ENCODE results near the gene KDM1B.
"Not testable (repeated sequence)": the region's sequence is repeated elsewhere in the genome, so short reads cannot be mapped to it uniquely, and the experiment has no call there.

The KDM1B gene

DNA sequence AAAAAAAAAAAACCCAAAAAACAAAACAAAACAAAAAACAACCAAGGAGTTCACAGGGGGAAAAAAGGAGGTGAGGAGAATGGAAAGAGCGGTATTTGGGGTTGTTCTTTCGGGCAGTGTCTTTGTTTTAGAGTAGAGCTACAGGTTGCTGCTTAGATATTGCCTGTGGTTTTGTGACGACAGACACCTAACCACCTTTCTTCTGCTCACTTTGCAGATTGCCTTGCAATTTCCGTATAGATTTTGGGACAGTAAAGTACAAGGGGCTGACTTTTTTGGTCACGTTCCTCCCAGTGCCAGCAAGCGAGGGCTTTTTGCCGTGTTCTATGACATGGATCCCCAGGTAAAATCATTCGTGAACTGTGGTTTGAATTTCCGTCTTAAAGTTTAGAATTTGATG, 58.2 kb downstream of the KDM1B start:
- Histone ChIP-seq H3K4me1 (ENCODE audit: insufficient read depth, low read length) (no peaks in the 10 kb centered on the region), H3K27me3 (ENCODE audit: insufficient read depth, low read length) (no peaks in the 10 kb centered on the region), H3K27ac (ENCODE audit: low read depth, low read length) (no peak overlapping the region), H3K4me3 (ENCODE audit: low read length) (no peak overlapping the region), H3K9me3 (ENCODE audit: insufficient read depth, low read depth, low read length) (no peaks in the 10 kb centered on the region), H3K9ac (ENCODE audit: low read depth, low read length) (no peak overlapping the region), H3K36me3 (ENCODE audit: insufficient read depth, low read length) (peaks cover 19% of the 10 kb centered on the region)
- WGBS: 80% methylated on average over 9 of the region's 9 CpGs

DNA sequence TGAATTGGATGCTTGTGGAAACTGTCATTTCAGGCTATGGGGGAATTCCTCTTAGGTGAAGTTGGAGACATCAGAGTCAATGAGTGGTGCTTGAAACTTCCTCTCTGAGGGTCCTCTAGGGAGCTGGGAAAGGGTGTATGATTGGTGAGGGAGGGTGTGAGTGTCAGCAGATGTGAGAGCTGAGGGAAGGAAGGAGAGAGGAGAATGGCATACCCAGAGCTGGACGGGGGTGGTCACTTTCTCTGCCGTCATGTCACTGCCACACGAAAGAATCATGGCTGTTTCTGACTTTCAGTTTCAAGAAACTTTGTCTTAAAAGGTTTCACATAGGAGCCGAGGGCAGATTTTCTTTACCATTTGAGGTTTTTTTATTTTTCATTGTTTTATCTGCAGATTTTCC, 58.8 kb downstream of the KDM1B start:
- Histone ChIP-seq H3K9me3 (ENCODE audit: insufficient read depth, low read depth, low read length) (no peaks in the 10 kb centered on the region), H3K27me3 (ENCODE audit: insufficient read depth, low read length) (no peaks in the 10 kb centered on the region), H3K27ac (ENCODE audit: low read depth, low read length) (no peak overlapping the region), H3K4me1 (ENCODE audit: insufficient read depth, low read length) (no peaks in the 10 kb centered on the region), H3K4me3 (ENCODE audit: low read length) (no peak overlapping the region), H3K36me3 (ENCODE audit: insufficient read depth, low read length) (peaks cover 17% of the 10 kb centered on the region), H3K9ac (ENCODE audit: low read depth, low read length) (no peak overlapping the region)
- 92% methylated on average over 4 of the region's 4 CpGs for WGBS

DNA sequence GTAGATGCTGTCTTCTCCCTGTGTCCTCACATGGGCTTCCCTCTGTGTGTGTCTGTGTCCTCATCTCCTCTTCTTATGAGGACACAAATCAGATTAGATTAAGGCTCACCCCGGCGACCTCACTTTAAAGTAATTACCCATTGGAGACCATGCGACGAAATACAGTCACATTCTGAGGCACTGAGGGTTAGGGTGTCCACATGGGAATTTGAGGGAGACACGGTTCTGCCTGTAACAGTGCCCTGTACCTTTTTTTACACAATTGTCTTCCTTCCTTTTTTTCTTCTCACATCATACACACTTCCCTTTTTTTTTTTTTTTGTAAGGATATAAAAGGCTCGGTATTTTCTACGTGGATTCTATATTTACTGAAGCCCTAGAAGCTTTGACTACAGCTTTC, 60.2 kb downstream of the KDM1B start:
- WGBS: 96% methylated on average over 7 of the region's 7 CpGs
- Histone ChIP-seq H3K9ac (ENCODE audit: low read depth, low read length) (no peak overlapping the region), H3K9me3 (ENCODE audit: insufficient read depth, low read depth, low read length) (no peaks in the 10 kb centered on the region), H3K4me3 (ENCODE audit: low read length) (no peak overlapping the region), H3K4me1 (ENCODE audit: insufficient read depth, low read length) (no peaks in the 10 kb centered on the region), H3K36me3 (ENCODE audit: insufficient read depth, low read length) (peaks cover 13% of the 10 kb centered on the region), H3K27me3 (ENCODE audit: insufficient read depth, low read length) (no peaks in the 10 kb centered on the region), H3K27ac (ENCODE audit: low read depth, low read length) (no peak overlapping the region)

DNA sequence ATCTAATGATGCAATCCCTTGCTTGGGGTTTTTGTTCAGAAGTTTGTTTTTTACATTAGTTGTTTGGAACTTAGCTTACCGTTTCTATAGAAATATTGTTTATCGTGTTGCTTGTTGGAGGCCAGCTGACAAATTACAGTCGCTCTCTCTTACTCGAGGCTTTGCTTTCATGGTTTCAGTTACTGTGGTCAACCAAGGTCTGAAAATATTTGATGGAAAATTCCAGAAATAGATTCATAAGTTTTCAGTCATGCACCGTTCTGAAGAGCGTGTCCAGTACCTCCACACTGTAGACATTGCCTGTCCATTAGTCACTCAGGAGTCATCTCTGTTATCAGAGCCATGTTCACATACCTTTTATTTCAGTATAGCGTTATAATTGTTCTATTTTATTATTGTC, 61.2 kb downstream of the KDM1B start:
- no peak overlapping the region for H3K4me3 ChIP-seq (ENCODE audit: low read length)
- H3K27ac ChIP-seq (ENCODE audit: low read depth, low read length): no peak overlapping the region
- H3K27me3 ChIP-seq (ENCODE audit: insufficient read depth, low read length): no peaks in the 10 kb centered on the region
- H3K9me3 ChIP-seq (ENCODE audit: insufficient read depth, low read depth, low read length): no peaks in the 10 kb centered on the region
- 98% methylated on average over 6 of the region's 7 CpGs for WGBS
- H3K9ac ChIP-seq (ENCODE audit: low read depth, low read length): no peak overlapping the region
- H3K36me3 ChIP-seq (ENCODE audit: insufficient read depth, low read length): peaks cover 15% of the 10 kb centered on the region
- H3K4me1 ChIP-seq (ENCODE audit: insufficient read depth, low read length): no peaks in the 10 kb centered on the region

DNA sequence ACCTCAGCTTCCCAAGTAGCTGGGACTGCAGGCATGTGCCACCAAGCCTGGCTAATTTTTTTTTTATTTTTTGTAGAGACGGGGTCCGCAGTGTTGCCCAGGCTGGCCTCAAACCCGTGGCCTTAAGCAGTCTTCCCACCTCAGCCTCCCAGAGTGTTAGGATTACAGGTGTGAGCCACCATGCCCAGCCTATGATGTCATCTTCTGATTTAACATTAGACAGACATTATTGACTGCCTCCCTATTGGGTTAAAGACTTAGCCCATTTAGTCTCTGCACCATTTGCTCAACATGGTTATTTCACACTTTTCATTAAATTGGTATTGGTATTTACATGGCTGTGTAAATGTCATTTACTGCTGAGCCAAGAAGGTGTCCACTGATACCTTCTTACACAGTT, 63.0 kb downstream of the KDM1B start:
- Histone ChIP-seq H3K4me1 (ENCODE audit: insufficient read depth, low read length) (no peaks in the 10 kb centered on the region), H3K27ac (ENCODE audit: low read depth, low read length) (no peak overlapping the region), H3K4me3 (ENCODE audit: low read length) (no peak overlapping the region), H3K9me3 (ENCODE audit: insufficient read depth, low read depth, low read length) (no peaks in the 10 kb centered on the region), H3K27me3 (ENCODE audit: insufficient read depth, low read length) (no peaks in the 10 kb centered on the region), H3K36me3 (ENCODE audit: insufficient read depth, low read length) (peaks cover 32% of the 10 kb centered on the region), H3K9ac (ENCODE audit: low read depth, low read length) (no peak overlapping the region)
- 95% methylated on average over 3 of the region's 3 CpGs for WGBS

DNA sequence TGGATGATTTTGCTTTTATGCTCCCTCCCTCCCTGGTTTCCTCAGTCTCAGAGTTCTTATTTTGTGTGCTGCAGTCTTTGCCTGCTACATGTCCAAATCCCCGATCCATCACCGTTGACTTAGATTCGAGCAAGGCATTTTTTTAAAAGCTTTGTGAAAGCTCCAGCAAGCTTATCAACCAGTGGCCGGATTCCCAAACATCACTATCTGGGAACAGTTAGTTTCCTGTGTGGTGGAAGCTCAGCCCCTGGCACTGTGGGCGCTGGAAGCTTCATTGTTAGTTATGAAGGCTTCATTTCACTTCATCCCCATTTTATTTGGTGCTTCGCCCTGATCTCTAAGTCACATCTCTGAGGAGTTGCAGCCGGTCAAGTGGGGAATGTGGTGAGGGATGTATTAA, 64.4 kb downstream of the KDM1B start:
- H3K9me3 ChIP-seq (ENCODE audit: insufficient read depth, low read depth, low read length): no peaks in the 10 kb centered on the region
- 95% methylated on average over 5 of the region's 7 CpGs for WGBS
- H3K36me3 ChIP-seq (ENCODE audit: insufficient read depth, low read length): peaks cover 45% of the 10 kb centered on the region

DNA sequence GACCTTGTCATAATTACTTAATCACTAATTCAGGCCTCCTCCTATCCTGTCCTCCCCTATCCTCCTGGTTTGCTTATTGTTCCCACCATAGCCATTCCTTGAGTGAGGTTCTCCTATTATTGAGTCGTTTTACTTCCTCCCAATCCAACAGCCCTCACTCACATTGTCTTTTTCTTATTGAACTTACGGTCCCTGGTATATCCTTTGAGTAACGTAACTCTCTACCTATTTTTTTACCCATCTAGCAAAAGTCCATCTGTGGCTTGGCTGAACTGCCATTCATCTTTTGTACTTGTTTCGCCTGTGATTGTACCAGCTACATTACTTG, 66.0 kb downstream of the KDM1B start:
- H3K27ac ChIP-seq (ENCODE audit: low read depth, low read length): no peak overlapping the region; the same call in 1 of the 2 replicates
- H3K27me3 ChIP-seq (ENCODE audit: insufficient read depth, low read length): no peaks in the 10 kb centered on the region
- H3K4me1 ChIP-seq (ENCODE audit: insufficient read depth, low read length): no peaks in the 10 kb centered on the region
- no peaks in the 10 kb centered on the region for H3K9me3 ChIP-seq (ENCODE audit: insufficient read depth, low read depth, low read length)
- no peak overlapping the region for H3K4me3 ChIP-seq (ENCODE audit: low read length)
- 93% methylated on average over 4 of the region's 4 CpGs for WGBS
- H3K9ac ChIP-seq (ENCODE audit: low read depth, low read length): no peak overlapping the region
- H3K36me3 ChIP-seq (ENCODE audit: insufficient read depth, low read length): peaks cover 54% of the 10 kb centered on the region

More for the DNA sequence above, 64.4 kb downstream of the KDM1B start:
- H3K27ac ChIP-seq (ENCODE audit: low read depth, low read length): 0 out of 2 replicates have a peak overlapping the region, but pooled peaks have one; percentile 10
- no peak overlapping the region for H3K4me3 ChIP-seq (ENCODE audit: low read length)
- no peak overlapping the region for H3K9ac ChIP-seq (ENCODE audit: low read depth, low read length)
- no peaks in the 10 kb centered on the region for H3K4me1 ChIP-seq (ENCODE audit: insufficient read depth, low read length)
- H3K27me3 ChIP-seq (ENCODE audit: insufficient read depth, low read length): no peaks in the 10 kb centered on the region

DNA sequence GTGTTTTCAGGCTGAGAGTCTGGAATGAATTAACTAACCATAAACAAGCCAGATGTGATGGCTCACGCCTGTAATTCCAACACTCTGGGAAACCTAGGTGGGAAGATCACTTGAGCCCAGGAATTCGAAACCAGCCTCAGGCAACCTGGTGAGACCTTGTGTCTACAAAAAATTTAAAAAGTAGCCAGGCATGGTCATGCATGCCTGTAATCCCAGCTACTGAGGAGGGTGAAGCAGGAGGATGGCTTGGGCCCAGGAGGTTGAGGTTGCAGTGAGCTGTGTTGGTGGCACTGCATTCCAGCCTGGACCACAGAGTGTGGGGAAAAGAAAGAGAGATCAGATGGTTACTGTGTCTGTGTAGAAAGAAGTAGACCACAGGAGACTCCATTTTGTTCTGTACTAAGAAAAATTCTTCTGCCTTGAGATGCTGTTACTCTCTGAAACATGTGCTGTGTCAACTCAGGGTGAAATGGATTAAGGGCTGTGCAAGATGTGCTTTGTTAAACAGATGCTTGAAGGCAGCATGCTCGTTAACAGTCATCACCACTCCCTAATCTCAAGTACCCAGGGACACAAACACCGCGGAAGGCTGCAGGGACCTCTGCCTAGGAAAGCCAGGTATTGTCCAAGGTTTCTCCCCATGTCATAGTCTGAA, 71.4 kb downstream of the KDM1B start:
- not testable (repeated sequence) for H3K9ac ChIP-seq (ENCODE audit: low read depth, low read length); H3K27ac ChIP-seq (ENCODE audit: low read depth, low read length); H3K27me3 ChIP-seq (ENCODE audit: insufficient read depth, low read length); H3K4me1 ChIP-seq (ENCODE audit: insufficient read depth, low read length); H3K4me3 ChIP-seq (ENCODE audit: low read length)
- Histone ChIP-seq H3K9me3 (ENCODE audit: insufficient read depth, low read depth, low read length) (peaks cover 18% of the 10 kb centered on the region), H3K36me3 (ENCODE audit: insufficient read depth, low read length) (peaks cover 84% of the 10 kb centered on the region)
- WGBS: 88% methylated on average over 5 of the region's 5 CpGs

DNA sequence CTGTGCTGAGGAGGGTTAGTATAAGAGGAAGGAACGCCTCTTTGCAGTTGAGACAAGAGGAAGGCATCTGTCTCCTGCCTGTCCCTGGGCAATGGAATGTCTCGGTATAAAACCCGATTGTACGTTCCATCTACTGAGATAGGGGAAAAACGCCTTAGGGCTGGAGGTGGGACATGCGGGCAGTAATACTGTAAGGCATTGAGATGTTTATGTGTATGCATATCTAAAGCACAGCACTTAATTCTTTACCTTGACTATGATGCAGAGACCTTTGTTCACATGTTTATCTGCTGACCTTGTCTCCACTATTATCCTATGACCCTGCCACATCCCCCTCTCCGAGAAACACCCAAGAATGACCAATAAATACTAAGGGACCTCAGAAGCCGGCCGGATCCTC, 71.9 kb downstream of the KDM1B start:
- Histone ChIP-seq H3K36me3 (ENCODE audit: insufficient read depth, low read length) (peaks cover 84% of the 10 kb centered on the region), H3K9me3 (ENCODE audit: insufficient read depth, low read depth, low read length) (peaks cover 22% of the 10 kb centered on the region)
- 90% methylated on average over 9 of the region's 9 CpGs for WGBS
- H3K4me1 ChIP-seq (ENCODE audit: insufficient read depth, low read length); H3K27me3 ChIP-seq (ENCODE audit: insufficient read depth, low read length); H3K9ac ChIP-seq (ENCODE audit: low read depth, low read length); H3K27ac ChIP-seq (ENCODE audit: low read depth, low read length); H3K4me3 ChIP-seq (ENCODE audit: low read length): not testable (repeated sequence)

DNA sequence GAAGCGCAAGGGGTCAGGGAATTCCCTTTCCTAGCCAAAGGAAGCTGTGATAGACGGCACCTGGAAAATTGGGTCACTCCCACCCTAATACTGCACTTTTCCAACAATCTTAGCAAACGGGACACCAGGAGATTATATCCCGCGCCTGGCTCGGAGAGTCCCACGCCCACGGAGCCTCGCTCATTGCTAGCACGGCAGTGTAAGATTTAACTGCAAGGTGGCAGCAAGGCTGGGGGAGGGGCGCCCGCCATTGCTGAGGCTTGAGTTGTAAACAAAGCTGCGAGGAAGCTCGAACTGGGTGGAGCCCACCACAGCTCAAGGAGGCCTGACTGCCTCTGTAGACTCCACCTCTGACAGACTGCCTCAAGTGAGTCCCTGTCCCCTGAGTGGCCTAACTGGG, 73.4 kb downstream of the KDM1B start:
- peaks cover 22% of the 10 kb centered on the region for H3K9me3 ChIP-seq (ENCODE audit: insufficient read depth, low read depth, low read length)
- H3K4me1 ChIP-seq (ENCODE audit: insufficient read depth, low read length); H3K27me3 ChIP-seq (ENCODE audit: insufficient read depth, low read length); H3K4me3 ChIP-seq (ENCODE audit: low read length); H3K9ac ChIP-seq (ENCODE audit: low read depth, low read length); H3K27ac ChIP-seq (ENCODE audit: low read depth, low read length): not testable (repeated sequence)
- WGBS: 96% methylated on average over 14 of the region's 14 CpGs
- peaks cover 78% of the 10 kb centered on the region for H3K36me3 ChIP-seq (ENCODE audit: insufficient read depth, low read length)

DNA sequence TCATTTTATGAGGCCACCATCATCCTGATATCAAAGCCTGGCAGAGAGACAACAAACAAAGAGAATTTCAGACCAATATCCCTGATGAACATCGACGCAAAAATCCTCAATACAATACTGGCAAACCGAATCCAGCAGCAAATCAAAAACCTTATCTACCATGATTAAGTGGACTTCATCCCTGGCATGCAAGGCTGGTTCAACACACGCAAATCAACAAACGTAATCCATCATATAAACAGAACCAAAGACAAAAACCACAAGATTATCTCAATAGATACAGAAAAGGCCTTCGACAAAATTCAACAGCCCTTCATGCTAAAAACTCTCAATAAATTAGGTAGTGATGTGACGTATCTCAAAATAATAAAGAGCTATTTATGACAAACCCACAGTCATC, 76.6 kb downstream of the KDM1B start:
- H3K27ac ChIP-seq (ENCODE audit: low read depth, low read length); H3K9ac ChIP-seq (ENCODE audit: low read depth, low read length); H3K27me3 ChIP-seq (ENCODE audit: insufficient read depth, low read length); H3K4me1 ChIP-seq (ENCODE audit: insufficient read depth, low read length); H3K4me3 ChIP-seq (ENCODE audit: low read length): not testable (repeated sequence)
- 94% methylated on average over 6 of the region's 7 CpGs for WGBS
- H3K36me3 ChIP-seq (ENCODE audit: insufficient read depth, low read length): peaks cover 73% of the 10 kb centered on the region
- H3K9me3 ChIP-seq (ENCODE audit: insufficient read depth, low read depth, low read length): peaks cover 43% of the 10 kb centered on the region

DNA sequence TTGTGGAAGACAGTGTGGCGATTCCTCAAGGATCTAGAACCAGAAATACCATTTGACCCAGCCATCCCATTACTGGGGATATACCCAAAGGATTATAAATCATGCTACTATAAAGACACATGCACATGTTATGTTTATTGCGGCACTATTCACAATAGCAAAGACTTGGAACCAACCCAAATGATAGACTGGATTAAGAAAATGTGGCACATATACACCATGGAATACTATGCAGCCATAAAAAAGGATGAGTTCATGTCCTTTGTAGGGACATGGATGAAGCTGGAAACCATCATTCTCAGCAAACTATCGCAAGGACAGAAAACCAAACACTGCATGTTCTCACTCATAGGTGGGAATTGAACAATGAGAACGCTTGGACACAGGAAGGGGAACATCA, 78.5 kb downstream of the KDM1B start:
- 92% methylated on average over 2 of the region's 4 CpGs for WGBS
- H3K4me1 ChIP-seq (ENCODE audit: insufficient read depth, low read length); H3K27ac ChIP-seq (ENCODE audit: low read depth, low read length); H3K4me3 ChIP-seq (ENCODE audit: low read length); H3K27me3 ChIP-seq (ENCODE audit: insufficient read depth, low read length); H3K9ac ChIP-seq (ENCODE audit: low read depth, low read length): not testable (repeated sequence)
- Histone ChIP-seq H3K9me3 (ENCODE audit: insufficient read depth, low read depth, low read length) (peaks cover 31% of the 10 kb centered on the region), H3K36me3 (ENCODE audit: insufficient read depth, low read length) (peaks cover 73% of the 10 kb centered on the region)
